Esophagus muscularis mucosa (tissue), 4 donors: ENCODE measurements around the gene TTC7B. TPM values are rescaled to one million over a fixed set of nuclear protein-coding genes. Genes with fewer than 3 reads are reported as not detected.

ENCODE experiments used
- DNase-seq: peaks from one replicate; pipeline ENCODE4 v3.0.0-alpha.2; 2017; ENCODE audit errors: extremely low spot score
- H3K27ac ChIP-seq, 4 donors: fragments of 200-600 bp; sonication (generic); replicated peaks in 1 of 4; 1 replicate in 3 of 4; 2 replicates in 1 of 4; pipeline ENCODE4 v1.5.1; 2016 to 2019; ENCODE audit warnings: mild to moderate bottlenecking in 1 of 4
- H3K27me3 ChIP-seq, 4 donors: fragments of 200-600 bp; sonication (generic); one replicate each; pipeline versions ENCODE4 v1.5.1 to v1.6.0; 2016 to 2019
- H3K36me3 ChIP-seq, 4 donors: fragments of 200-600 bp; sonication (generic); one replicate each; pipeline ENCODE4 v1.5.1; 2016 to 2019
- H3K4me1 ChIP-seq, 4 donors: fragments of 200-600 bp; sonication (generic); one replicate each; pipeline ENCODE4 v1.5.1; 2016 to 2019
- H3K4me3 ChIP-seq, 4 donors: fragments of 200-600 bp; sonication (generic); 1 replicate in 2 of 4; 2 replicates in 2 of 4; pipeline ENCODE4 v1.5.1; 2016 to 2019; ENCODE audit warnings: mild to moderate bottlenecking in 4 of 4, moderate library complexity in 1 of 4
- H3K9me3 ChIP-seq, 4 donors: fragments of 200-600 bp; sonication (generic); 1 replicate in 3 of 4; 2 replicates in 1 of 4; pipeline ENCODE4 v1.5.1; 2016 to 2019
- CTCF ChIP-seq, 3 experiments: fragments of 200-600 bp in 2 of 3; fragments of 450-650 bp in 1 of 3; sonication (generic) in 2 of 3; IDR thresholded peaks; one replicate each; pipeline ENCODE4 v1.5.1; 2017 to 2019; ENCODE audit warnings: antibody characterized with exemption in 3 of 3, mild to moderate bottlenecking in 2 of 3, moderate library complexity in 1 of 3
- EP300 ChIP-seq: sonication (generic); formaldehyde crosslinking; IDR thresholded peaks from one replicate; pipeline ENCODE4 v1.6.1; 2017; ENCODE audit warnings: antibody characterized with exemption
- POLR2A ChIP-seq: fragments of 450-650 bp; IDR thresholded peaks from one replicate; pipeline ENCODE4 v1.6.1; 2017; ENCODE audit warnings: antibody characterized with exemption, moderate library complexity, mild to moderate bottlenecking, low read depth
- POLR2AphosphoS5 ChIP-seq, 2 donors: sonication (generic); formaldehyde crosslinking; IDR thresholded peaks; one replicate each; pipeline ENCODE4 v1.6.1; 2017; ENCODE audit warnings: antibody characterized with exemption in 2 of 2
- WGBS: methylation state at CpG from one replicate; pipeline ENCODE4 v1.1.5; 2018; 5-methylcytosine and 5-hydroxymethylcytosine counted together
- intact Hi-C: fragments of 100-400 bp; cut with DNase I; formaldehyde crosslinking; loops from one replicate; pipeline ENCODE4 v1.15.1; 2023
- total RNA-seq, 4 donors: library from RNA; depleted of rRNA; stranded (reverse); fragments of >200 nt; gene quantifications; one replicate each; pipeline versions ENCODE4 v1.1.0 to v1.2.1, GENCODE V29; 2016

TTC7B gene
- total RNA-seq, 4 donors from 2014 or later = 54.4 to 148 (median 113) TPM

GRCh38 chr14:90559811-90560492 lies 256.3 kb downstream of the TTC7B start:
- Histone ChIP-seq H3K9me3 (no peaks in the 10 kb centered on the region), H3K36me3 (peaks cover 0 to 7% (median 3%) of the 10 kb centered on the region in 4 donors), H3K27ac (no peak overlapping the region), H3K4me3 (no peak overlapping the region), H3K27me3 (no peaks in the 10 kb centered on the region), H3K4me1 (peaks cover 23 to 66% (median 46%) of the 10 kb centered on the region in 4 donors)
- intact Hi-C loops = no loop called here
- DNase-seq = no peak
- 92% methylated on average over 16 of the region's 16 CpGs for WGBS
- no peak for TF ChIP-seq EP300
- TF ChIP-seq CTCF (IDR thresholded peaks at IDR 0.05) = no peak

DNA sequence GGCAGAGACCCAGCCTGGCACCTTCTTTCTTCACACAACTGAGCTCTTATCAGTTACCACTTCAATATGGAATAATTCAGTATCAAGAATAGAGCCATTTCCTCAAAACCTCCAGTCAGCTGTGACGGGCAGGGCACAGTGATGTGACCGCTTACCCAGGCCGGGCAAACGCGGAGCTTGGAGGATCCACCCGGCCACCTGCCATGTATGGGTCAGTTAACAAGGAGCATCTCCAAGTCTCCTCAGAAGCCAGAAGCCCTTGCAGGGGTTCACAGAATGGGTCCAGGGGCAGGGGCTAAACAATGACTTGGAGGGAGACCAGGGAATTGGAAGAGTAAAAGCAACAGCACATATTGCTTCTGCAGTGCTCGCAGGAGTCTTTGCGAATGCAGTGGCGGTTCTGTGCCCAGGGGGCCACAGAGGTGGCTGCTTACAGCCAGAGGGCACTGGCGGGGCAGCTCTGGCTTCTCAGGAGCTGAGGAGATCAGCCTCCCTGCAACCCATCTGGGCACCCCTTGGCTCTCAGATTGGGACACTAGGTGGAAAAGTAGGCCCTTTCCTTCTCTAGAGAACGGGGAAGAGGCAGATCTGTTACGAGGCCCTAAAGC lies 257.1 kb downstream of the TTC7B start:
- Histone ChIP-seq H3K4me3 (no peak overlapping the region), H3K27me3 (no peaks in the 10 kb centered on the region), H3K27ac (no peak overlapping the region), H3K9me3 (no peaks in the 10 kb centered on the region), H3K4me1 (peaks cover 26 to 67% (median 49%) of the 10 kb centered on the region in 4 donors), H3K36me3 (peaks cover 0 to 7% (median 3%) of the 10 kb centered on the region in 4 donors)
- intact Hi-C loops = no loop called here
- no peak for DNase-seq
- no peak for TF ChIP-seq CTCF (IDR thresholded peaks at IDR 0.05)
- TF ChIP-seq POLR2A = no peak
- no peak for TF ChIP-seq EP300
- TF ChIP-seq POLR2AphosphoS5 (IDR thresholded peaks at IDR 0.05) = no peak
- 98% methylated on average over 12 of the region's 12 CpGs for WGBS

- peak overlapping the region in 1 of 4 donors; percentile 85 for H3K27ac ChIP-seq
- no peak for DNase-seq
- H3K9me3 ChIP-seq = no peaks in the 10 kb centered on the region
- H3K27me3 ChIP-seq = no peaks in the 10 kb centered on the region
- no peak overlapping the region for H3K4me3 ChIP-seq
- 88% methylated on average over 23 of the region's 30 CpGs for WGBS
- intact Hi-C loops = no loop called here
- peaks cover 30 to 73% (median 57%) of the 10 kb centered on the region in 4 donors for H3K4me1 ChIP-seq
- TF ChIP-seq CTCF (IDR thresholded peaks at IDR 0.05) (no peak), POLR2AphosphoS5 (IDR thresholded peaks at IDR 0.05) (no peak), EP300 (no peak), POLR2A (no peak)
- peaks cover 0 to 7% (median 3%) of the 10 kb centered on the region in 4 donors for H3K36me3 ChIP-seq
Observed at GRCh38 chr14:90558041-90558982, 257.9 kb downstream of the TTC7B start.

DNA sequence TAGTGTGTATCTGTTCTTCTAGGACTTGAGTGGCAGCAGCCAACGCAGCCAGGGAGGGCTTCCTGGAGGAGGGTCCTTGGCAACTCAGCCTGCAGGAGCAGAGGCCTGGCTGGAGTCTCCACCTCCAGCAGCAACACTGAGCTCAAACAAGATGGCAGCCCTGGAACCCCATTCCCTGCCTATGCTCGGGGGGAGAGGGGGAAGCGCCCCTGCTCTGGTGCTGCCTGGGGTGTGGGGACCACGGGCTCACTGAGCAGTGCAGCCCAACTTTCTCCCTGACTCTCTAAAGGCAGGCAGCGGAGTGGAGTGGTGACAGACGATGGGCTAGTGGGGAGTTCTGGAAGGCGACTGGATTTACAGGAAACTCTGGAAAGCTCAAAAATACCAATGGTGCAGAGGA lies 258.7 kb downstream of the TTC7B start:
- H3K9me3 ChIP-seq = no peaks in the 10 kb centered on the region
- peak overlapping the region in 1 of 4 donors; percentile 85 for H3K27ac ChIP-seq
- TF ChIP-seq POLR2AphosphoS5 (IDR thresholded peaks at IDR 0.05) = no peak
- TF ChIP-seq EP300 = no peak
- TF ChIP-seq CTCF (IDR thresholded peaks at IDR 0.05) = no peak
- no peak for TF ChIP-seq POLR2A
- peaks cover 0 to 7% (median 3%) of the 10 kb centered on the region in 4 donors for H3K36me3 ChIP-seq
- H3K27me3 ChIP-seq = no peaks in the 10 kb centered on the region
- intact Hi-C loops = no loop called here
- 100% methylated on average over 3 of the region's 7 CpGs for WGBS
- no peak overlapping the region for H3K4me3 ChIP-seq
- no peak for DNase-seq
- peaks cover 30 to 73% (median 58%) of the 10 kb centered on the region in 4 donors for H3K4me1 ChIP-seq
